ENCODE measurements around the gene OSBPL3. TPM values are rescaled to one million over a fixed set of nuclear protein-coding genes. Genes with fewer than 3 reads are reported as not detected.

OSBPL3 gene
- total and polyA plus RNA-seq, 2 donors from 2014 or later: 8.6 to 40.5 TPM

GRCh38 chr7:24987331-24987842, 7.4 kb upstream of the OSBPL3 start:
- no peak overlapping the region for H3K9ac ChIP-seq (ENCODE audit: low read length in 3 of 3)
- H3K4me3 ChIP-seq (ENCODE audit: low read length in 3 of 3): no peak overlapping the region
- no peaks in the 10 kb centered on the region for H3K9me3 ChIP-seq (ENCODE audit: control insufficient read depth in 2 of 3, insufficient read depth in 1 of 3, low read length in 3 of 3)
- no peak for DNase-seq
- no peaks in the 10 kb centered on the region for H3K4me1 ChIP-seq (ENCODE audit: control insufficient read depth in 2 of 3, insufficient read depth in 2 of 3, low read depth in 1 of 3, low read length in 3 of 3)
- intact Hi-C loops (cut with DNase I): no loop called here
- TF ChIP-seq CTCF (IDR thresholded peaks at IDR 0.05; ENCODE audit: borderline replicate concordance, extremely low read depth, insufficient read depth): no peak
- H3K27ac ChIP-seq (ENCODE audit: low read depth in 2 of 2, low read length in 2 of 2): no peak overlapping the region
- no peaks in the 10 kb centered on the region for H3K36me3 ChIP-seq (ENCODE audit: control insufficient read depth in 2 of 3, insufficient read depth in 3 of 3, low read length in 3 of 3)
- peaks cover 10% of the 10 kb centered on the region for H3K27me3 ChIP-seq (ENCODE audit: control insufficient read depth, insufficient read depth, low read length)
- no peak for FAIRE-seq

GRCh38 chr7:24982917-24983316, 2.9 kb upstream of the OSBPL3 start:
- no peak for TF ChIP-seq CTCF (IDR thresholded peaks at IDR 0.05; ENCODE audit: borderline replicate concordance, extremely low read depth, insufficient read depth)
- intact Hi-C loops (cut with DNase I): no loop called here
- DNase-seq (no peak), FAIRE-seq (no peak)
- Histone ChIP-seq H3K4me3 (ENCODE audit: low read length in 3 of 3) (no peak overlapping the region), H3K4me1 (ENCODE audit: control insufficient read depth in 2 of 3, insufficient read depth in 2 of 3, low read depth in 1 of 3, low read length in 3 of 3) (peaks cover 0 to 8% (median 8%) of the 10 kb centered on the region in 3 donors), H3K36me3 (ENCODE audit: control insufficient read depth in 2 of 3, insufficient read depth in 3 of 3, low read length in 3 of 3) (no peaks in the 10 kb centered on the region), H3K9me3 (ENCODE audit: control insufficient read depth in 2 of 3, insufficient read depth in 1 of 3, low read length in 3 of 3) (no peaks in the 10 kb centered on the region), H3K9ac (ENCODE audit: low read length in 3 of 3) (no peak overlapping the region), H3K27ac (ENCODE audit: low read depth in 2 of 2, low read length in 2 of 2) (no peak overlapping the region), H3K27me3 (ENCODE audit: control insufficient read depth, insufficient read depth, low read length) (peaks cover 11% of the 10 kb centered on the region)

GRCh38 chr7:24981171-24981951, 1.4 kb upstream of the OSBPL3 start:
- intact Hi-C loops (cut with DNase I): no loop called here
- TF ChIP-seq CTCF (IDR thresholded peaks at IDR 0.05; ENCODE audit: borderline replicate concordance, extremely low read depth, insufficient read depth): no peak
- Histone ChIP-seq H3K27ac (ENCODE audit: low read depth in 2 of 2, low read length in 2 of 2) (peak overlapping the region; percentile 23 to 49), H3K4me1 (ENCODE audit: control insufficient read depth in 2 of 3, insufficient read depth in 2 of 3, low read depth in 1 of 3, low read length in 3 of 3) (peaks cover 0 to 8% (median 8%) of the 10 kb centered on the region in 3 donors), H3K9me3 (ENCODE audit: control insufficient read depth in 2 of 3, insufficient read depth in 1 of 3, low read length in 3 of 3) (no peaks in the 10 kb centered on the region), H3K4me3 (ENCODE audit: low read length in 3 of 3) (peak overlapping the region; percentile 85 to 90 (median 87)), H3K27me3 (ENCODE audit: control insufficient read depth, insufficient read depth, low read length) (peaks cover 11% of the 10 kb centered on the region), H3K36me3 (ENCODE audit: control insufficient read depth in 2 of 3, insufficient read depth in 3 of 3, low read length in 3 of 3) (no peaks in the 10 kb centered on the region), H3K9ac (ENCODE audit: low read length in 3 of 3) (peak overlapping the region; percentile 2 to 90 (median 71))
- FAIRE-seq (no peak), DNase-seq (peak; percentile 48 to 85 (median 55))

Data from kidney (tissue), 14 donors.